HTR-8/SVneo (cell line): Measurements from ENCODE around the gene ABCC9.
"Not testable (repeated sequence)": the region's sequence is repeated elsewhere in the genome, so short reads cannot be mapped to it uniquely, and the experiment has no call there.

Source experiments
- DNase-seq: peaks from one replicate; pipeline ENCODE4 v3.0.0; 2011; ENCODE audit warnings: low spot score, mixed read lengths; ENCODE audit not compliant: insufficient read length
- FAIRE-seq: peaks from 2 replicates; lab custom pipeline; 2011; peaks lifted over from hg19 to GRCh38; lab: Jason Lieb, UNC

Gene ABCC9

DNA sequence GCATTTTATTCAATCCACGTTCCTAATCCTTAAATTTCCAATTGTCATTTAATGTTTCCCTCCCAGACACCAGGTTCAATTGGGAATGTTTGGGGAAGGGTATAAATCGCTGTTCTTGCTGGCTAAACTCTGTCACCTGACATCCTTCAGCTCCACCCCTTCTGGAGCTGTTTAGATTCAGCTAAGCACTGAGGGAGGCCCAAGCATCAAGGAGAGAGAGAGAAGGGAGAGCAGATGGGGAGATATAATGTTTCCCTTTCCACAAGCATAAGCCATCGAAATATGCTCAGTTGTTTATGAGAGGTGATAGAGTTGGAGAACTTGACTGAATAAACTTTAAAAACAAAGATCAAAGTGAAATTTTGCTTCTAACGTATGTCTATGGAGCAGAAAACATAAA, 1.8 kb downstream of the ABCC9 start:
- no peak for DNase-seq

DNA sequence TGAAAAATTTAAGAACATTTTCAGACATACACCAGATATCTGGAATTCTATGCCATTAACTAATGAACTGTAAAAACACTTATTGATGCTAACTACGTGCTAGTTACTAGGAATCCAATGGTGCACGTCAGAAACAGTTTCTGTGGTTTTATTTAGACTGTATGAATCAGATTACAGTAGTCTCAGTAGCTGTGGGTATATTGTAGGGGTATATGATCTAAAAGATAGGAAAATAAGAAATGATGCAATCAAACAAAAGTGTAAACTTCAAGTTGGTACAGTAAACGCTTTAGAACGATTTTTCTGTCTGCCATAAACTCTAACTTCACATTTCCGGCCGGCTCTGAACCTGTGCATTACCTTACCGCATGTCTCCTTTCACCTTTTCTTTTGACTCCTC, 2.3 kb downstream of the ABCC9 start:
- DNase-seq (no peak), FAIRE-seq (no peak)

More for the DNA sequence above, 1.8 kb downstream of the ABCC9 start:
- FAIRE-seq: no peak

GRCh38 chr12:21934173-21934572, 7.1 kb downstream of the ABCC9 start:
- FAIRE-seq: no peak

DNA sequence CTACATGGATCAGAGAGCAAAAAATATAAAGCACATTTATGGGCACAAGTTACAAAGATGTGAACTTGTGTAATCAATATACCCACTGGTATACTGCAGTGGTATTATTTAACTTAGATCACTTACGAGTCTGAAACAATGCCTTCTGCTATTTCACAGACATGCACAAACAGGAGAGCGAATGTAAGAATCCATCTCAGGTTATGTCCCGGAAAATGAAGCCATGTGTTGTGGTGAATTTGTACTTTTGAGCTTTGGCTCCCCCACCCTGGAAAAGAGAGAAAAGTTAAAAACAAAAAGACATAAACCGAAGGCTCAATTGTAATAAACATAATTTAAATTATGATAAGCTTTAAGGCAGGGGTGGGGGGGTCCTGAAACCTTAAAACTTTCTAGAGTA, 7.6 kb downstream of the ABCC9 start:
- FAIRE-seq (no peak), DNase-seq (no peak)

More at GRCh38 chr12:21934173-21934572, 7.1 kb downstream of the ABCC9 start:
- no peak for DNase-seq

DNA sequence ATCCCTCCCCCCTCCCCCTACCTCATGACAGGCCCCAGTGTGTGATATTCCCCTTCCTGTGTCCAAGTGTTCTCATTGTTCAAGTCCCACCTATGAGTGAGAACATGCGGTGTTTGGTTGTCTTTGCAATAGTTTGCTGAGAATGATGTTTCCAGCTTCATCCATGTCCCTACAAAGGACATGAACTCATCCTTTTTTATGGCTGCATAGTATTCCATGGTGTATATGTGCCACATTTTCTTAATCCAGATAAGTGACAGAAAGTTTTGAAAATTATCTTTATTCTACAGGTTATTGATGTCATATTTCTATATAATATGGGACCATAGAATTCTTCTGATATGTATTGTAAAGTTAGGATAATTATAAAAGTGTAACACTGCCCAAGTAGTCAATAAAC, 11.3 kb downstream of the ABCC9 start:
- DNase-seq, FAIRE-seq: not testable (repeated sequence)

DNA sequence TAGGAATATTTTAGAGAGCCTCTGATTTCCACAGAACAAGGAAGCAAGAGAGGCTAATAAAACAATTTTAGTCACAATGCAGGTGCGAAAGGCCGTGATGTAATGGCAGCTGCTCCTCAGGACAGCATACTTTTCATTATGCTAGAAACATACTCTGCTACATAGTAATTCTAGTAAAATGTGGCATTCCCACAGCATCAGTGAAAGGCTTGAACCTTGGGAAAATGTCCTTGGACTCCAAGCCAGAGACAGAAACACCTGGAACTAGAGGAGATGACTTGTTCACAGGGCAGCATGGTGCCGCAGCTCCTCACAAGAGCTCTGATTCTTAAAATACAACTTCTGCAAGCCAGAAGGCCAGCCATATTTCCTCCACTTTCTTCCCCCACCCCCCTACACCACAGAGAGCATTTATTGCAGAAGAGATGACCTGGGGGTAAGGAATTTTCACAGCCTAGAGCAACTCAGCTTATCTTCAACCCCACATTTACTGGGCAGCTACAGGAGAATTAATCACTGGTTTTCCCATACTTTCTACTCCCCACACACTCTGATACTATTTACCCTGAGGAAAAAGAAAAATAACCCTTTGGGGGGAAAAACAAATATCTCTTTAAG, 15.8 kb downstream of the ABCC9 start:
- DNase-seq (no peak), FAIRE-seq (no peak)

GRCh38 chr12:21921436-21921835, 19.8 kb downstream of the ABCC9 start:
- no peak for FAIRE-seq
- no peak for DNase-seq

GRCh38 chr12:21918456-21918855, 22.8 kb downstream of the ABCC9 start:
- FAIRE-seq: no peak
- DNase-seq: no peak

GRCh38 chr12:21913823-21914222, 27.4 kb downstream of the ABCC9 start:
- DNase-seq (no peak), FAIRE-seq (no peak)

GRCh38 chr12:21912318-21912717, 28.9 kb downstream of the ABCC9 start:
- FAIRE-seq (no peak), DNase-seq (no peak)

- no peak for DNase-seq
- no peak for FAIRE-seq
Observed at GRCh38 chr12:21911832-21912231, 29.4 kb downstream of the ABCC9 start.

DNA sequence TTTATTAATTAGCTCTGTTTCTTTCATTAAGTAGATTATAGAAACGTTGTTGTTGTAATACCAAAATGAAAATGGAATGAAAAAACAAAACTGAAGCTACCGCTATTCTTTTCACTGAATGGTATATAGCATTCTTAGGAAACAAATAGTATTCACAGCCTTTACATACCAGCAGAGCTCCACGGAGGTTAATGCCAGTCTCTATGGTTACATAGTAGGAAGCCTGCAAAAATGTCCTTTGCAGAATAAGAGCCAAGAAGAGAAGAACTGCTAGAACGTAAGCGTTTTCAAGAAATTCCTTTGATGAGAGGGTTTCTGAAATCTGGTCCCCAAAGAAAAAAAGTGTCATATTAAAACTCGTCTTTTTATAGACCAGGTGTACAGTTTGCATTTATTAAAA, 30.6 kb downstream of the ABCC9 start:
- DNase-seq (no peak), FAIRE-seq (no peak)

DNA sequence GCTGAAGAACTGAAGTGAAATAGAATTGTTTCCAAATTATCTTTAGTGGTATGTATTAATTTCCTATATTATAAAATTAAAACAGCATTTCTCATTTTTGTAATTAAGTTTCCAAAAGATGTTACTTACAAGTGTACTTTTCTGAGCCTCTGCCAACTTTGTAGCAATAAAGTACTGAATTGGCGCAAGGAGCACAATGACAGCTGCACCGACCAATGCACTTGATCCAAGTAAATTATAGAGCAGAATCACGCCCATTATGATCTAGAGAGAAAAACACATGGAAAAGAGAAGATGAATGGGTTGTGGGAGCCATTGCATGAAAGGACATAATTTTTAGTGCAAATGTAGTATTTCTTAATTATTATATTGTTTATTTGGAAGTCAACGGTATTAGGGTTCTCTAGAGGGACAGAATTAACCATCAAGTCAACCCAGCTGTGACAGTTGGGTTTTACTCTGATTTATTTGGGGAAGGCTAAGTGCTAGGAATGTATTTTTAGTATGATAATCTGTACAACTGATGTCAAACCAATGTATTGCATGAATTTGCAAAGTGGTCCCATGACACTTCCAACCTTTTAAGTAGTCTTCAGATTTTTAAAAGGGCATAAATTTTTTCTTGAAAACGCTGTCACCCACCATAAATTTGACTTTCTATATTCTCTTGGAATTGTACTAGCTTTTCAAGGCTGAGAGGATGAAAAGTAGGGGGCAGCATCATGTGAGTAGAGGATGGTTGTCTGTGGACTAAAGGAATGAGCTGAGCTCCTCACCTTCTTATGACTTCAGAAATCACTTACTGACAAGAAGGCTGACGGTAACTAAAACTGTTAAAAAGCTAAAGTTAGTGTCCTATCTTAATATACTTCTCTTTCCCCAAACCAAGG, 33.0 kb downstream of the ABCC9 start:
- no peak for FAIRE-seq
- no peak for DNase-seq

GRCh38 chr12:21906919-21907493, 34.2 kb downstream of the ABCC9 start:
- FAIRE-seq: no peak
- DNase-seq: no peak

GRCh38 chr12:21899532-21899931, 41.7 kb downstream of the ABCC9 start:
- DNase-seq, FAIRE-seq: not testable (repeated sequence)

GRCh38 chr12:21895651-21896050, 45.6 kb downstream of the ABCC9 start:
- no peak for DNase-seq
- no peak for FAIRE-seq

- no peak for FAIRE-seq
- no peak for DNase-seq
Observed at GRCh38 chr12:21894792-21895595, 46.2 kb downstream of the ABCC9 start.

- DNase-seq (no peak), FAIRE-seq (no peak)
Observed at GRCh38 chr12:21893924-21894323, 47.3 kb downstream of the ABCC9 start.

- DNase-seq: no peak
- FAIRE-seq: no peak
Observed at GRCh38 chr12:21892341-21892740, 48.9 kb downstream of the ABCC9 start.

DNA sequence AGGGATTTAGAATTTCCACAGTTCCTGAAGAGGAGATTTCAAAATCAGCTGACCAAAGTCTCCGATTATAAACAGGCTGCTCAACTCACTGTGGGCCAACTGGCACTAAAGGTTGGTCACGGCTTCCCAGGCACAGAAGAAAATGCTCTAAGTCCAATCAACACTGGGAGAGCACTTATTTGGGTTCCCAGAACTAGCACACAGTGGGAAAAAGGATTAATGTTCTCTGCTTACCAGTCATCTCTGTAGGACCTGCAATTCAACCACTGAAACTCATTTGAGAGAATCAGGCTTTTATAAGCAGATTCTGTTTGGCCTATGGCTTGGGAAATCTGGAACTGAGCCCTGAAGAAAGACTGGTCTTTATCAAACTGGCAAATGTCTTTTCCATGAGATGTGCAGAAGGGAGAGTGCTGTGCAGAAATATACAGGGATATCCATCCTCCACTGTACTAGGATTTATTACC, 49.4 kb downstream of the ABCC9 start:
- DNase-seq (no peak), FAIRE-seq (no peak)
